Stimulated activated CD8-positive, alpha-beta memory T cell treated with anti-CD3 and anti-CD28 coated beads, Interleukin-4, amount 100 ng/mL, for 48 hours (primary cell): ENCODE measurements around the gene CZIB.

Experiments used
- DNase-seq: peaks from one replicate; pipeline ENCODE4 v3.0.0-alpha.2; 2020

Gene CZIB

GRCh38 chr1:53220171-53220961 lies at the start of gene CZIB:
Gene CZIB (minus strand): TSS chr1:53220634. CDS start chr1:53220575, 59 bp downstream.
- peak; percentile 97 for DNase-seq

DNA sequence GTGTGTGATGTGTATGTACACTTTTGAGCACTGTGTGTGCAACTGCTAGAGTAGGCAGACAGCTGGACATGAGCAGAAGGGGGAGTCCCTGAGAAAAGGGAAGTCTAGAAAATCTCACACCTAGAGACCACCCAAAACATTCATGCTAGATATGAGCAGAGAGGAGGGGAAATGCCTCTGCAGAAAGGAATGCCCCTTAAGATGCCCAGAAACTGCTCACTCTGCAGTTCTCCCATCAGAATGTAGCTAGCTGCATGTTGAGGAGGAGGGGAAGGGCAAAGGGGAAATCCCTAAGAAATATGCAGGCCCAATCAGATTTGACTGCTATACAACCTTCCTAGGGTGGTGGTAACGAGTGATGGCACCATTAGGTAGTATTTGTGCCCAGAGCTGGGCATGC lies 49.7 kb upstream of the CZIB start:
- DNase-seq: no peak

- DNase-seq: no peak
These were observed 47.3 kb upstream of the CZIB start for GRCh38 chr1:53267761-53268160.

GRCh38 chr1:53266038-53266437 lies 45.6 kb upstream of the CZIB start:
- DNase-seq: no peak

DNA sequence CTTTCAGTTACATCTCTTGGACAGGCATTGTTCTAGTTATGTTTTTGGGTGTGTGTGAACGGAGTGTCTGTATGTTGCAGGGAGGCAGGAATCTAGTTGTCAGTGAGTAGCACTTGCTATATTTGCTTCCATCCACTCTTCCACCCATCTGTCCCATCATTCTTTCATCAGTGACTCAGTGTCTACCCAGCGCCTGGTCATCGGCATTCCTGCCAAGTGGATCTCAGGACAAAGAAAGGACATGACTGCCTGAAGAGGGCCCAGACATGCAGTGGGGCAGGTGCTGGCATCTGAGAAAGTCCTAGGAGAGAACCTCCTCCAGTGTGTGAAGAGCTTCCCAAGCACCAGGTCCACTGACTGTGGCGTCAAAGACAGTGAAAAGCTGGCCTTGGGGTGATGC lies 45.1 kb upstream of the CZIB start:
- DNase-seq: no peak

DNA sequence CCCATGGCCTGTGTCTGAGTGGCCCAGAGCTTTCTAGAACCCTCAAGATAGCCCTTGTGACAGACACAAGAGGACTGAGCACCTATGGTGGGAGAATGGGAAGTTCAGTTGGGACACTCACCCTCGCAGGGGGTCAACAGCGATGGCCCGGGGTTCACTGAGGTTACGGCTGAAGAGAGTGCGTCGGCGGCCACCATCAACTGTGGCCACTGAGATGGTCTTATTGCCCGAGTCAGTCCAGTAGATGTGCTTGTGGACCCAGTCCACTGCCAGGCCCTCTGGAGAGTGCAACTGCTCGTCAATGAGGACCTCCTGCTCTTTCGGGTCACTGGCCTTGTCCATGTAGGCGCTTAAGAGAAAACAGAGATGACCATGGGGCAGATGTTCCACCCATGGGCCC lies 43.6 kb upstream of the CZIB start:
- no peak for DNase-seq

GRCh38 chr1:53262000-53262399 lies 41.6 kb upstream of the CZIB start:
- DNase-seq: no peak

DNA sequence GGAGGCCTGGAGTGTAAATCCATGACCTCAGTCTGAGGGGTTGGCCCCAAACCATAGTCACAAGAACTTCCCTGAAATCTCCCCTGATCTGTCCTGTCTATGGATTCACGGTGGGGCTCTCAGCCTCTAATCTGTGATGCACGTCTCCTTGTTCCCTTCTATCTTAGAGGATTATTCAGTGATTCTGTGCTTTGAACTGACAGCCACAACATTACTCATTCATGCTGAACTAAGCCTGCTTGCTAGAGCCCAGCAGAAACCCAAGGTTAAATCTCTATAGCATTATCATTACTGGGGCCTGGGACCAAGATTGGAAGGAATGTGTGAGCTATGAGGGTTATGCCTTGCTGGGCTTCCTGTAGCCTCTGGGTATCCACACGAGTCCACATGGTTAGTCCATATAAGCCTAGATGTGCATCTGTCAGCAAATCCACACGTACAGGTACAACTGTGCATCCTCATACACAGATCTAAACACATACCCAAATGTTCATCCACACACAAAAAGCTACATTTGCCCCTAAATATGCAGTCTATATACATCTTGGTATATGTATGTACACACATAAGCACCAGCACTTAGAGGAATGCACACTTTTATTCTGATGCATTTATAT lies 40.3 kb upstream of the CZIB start:
- DNase-seq: no peak

GRCh38 chr1:53259932-53260331 lies 39.5 kb upstream of the CZIB start:
- no peak for DNase-seq

GRCh38 chr1:53258216-53258615 lies 37.8 kb upstream of the CZIB start:
- no peak for DNase-seq

- DNase-seq: no peak
These were observed 37.1 kb upstream of the CZIB start for GRCh38 chr1:53257454-53258081.

- no peak for DNase-seq
These were observed 36.3 kb upstream of the CZIB start for GRCh38 chr1:53256511-53257453.

DNA sequence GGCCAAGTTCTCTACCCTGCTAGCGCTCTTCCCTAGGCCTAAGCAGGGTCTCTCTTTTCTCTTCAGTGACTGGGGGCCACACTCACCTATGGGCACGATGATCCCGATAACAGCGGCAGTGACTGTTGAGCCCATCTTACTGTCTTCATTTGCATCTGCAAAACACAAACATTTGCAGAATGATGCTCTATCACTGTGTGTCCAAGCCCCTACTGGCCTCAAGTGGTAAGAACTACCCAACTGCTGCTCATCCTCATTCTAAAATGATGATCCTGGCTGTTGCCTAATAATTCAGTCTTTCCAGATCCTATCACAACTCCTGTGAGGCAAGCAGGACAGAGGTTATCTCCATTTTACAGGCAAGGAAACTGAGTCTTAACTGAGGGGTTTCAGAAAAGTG lies 34.6 kb upstream of the CZIB start:
- DNase-seq: no peak

DNA sequence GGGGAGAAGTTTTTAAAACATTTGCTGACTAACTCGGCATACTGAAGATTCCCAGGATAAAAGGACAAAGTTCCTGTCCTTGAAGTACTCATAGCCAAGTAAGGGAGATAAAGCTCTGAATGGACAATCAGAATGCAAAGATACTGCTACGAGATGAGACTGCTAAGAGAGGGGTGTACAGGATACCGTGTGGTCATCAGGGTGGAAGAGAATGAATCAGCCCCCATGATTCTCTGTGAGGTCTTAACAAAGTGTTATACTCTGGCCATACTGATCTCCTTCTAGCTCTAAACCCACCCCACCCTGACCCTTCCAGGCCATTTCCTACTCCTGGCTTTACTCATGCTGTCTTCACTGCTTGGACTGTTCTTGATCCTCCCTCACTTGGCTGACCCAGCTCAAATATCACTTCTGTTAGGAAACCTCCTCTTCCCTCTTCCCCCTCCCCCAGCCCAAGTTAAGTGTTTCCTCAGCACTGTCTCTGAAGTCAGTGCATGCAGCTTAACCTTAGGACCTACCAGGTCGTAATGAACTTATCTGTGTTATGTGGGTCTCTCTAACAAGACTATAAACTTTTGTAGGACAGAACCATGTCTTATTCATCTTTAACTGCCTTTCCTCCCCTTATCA lies 33.7 kb upstream of the CZIB start:
- DNase-seq: no peak

DNA sequence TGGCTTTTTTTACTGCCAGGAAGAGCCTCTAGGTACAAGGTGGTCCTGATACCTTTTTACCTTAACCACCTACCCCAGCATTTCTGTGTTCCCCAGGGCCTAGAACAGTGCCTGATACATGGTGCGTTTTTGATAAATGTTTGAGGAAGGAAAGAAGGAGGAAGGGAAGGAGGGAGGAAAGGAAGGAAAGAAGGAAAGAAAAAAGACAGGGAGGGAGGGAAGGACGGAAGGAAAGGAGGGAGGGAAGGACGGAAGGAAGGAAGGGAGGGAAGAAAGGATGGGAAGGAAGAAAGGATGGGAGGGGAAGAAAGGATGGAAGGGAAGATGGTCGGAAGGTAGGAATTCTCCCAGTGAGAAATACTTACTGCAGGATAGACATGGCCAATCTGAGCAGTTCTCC lies 29.9 kb upstream of the CZIB start:
- DNase-seq: no peak

DNA sequence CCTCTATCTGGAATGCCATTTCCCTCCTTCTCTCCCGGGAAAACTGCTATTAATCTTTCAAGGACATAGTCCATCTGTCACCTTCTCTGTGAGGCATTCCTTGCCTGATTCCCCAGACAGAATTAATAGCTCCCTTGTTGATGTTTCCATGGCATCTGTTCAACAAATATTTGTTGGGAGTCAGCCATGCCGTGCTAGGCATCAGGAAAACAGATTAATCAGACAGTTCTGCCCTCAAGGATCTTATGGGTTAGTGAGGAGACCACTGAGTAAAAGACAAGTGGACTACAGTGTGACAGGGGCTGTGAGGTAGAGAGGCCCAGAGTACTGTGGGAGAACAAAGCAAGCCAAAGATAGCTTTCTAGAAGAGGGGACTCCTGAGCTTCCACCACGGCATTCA lies 29.3 kb upstream of the CZIB start:
- DNase-seq: no peak

DNA sequence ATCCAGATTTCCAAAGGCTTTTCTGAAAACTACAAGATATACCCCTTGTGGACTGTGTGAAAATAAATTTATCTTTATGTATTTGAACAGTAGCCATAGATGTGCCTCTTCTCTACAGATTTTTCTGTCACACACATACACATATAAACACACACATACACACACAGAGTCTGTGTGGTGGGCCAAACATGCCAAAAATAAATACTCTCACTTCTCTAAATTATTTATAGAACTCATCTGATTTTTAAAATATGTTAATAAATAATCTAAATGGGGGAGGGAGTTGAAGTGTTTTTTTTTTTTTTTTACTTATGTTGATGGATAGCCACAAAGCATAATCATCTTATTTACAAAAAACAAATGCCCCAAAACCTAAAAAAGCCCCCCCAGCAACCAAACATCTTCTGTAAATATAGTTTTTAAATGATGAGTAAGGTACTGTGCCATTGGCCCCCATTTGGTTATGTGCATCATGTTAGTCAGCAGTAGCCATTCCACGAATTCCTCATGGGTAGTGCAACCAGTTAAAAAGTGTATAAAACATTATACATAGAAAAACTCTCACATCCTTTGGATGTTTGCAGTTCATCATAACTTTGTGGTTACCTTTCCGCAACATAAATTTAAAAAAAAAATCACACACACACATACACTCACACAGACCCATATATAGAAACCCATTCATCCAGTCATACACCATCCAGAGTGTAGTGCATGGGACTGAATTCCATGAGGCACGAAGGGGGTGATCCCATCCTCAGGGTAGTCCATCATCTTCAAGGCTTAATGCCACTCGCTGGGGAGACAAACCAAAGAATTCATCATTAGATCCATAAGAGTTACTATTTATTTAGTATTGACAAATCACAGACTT lies 26.1 kb upstream of the CZIB start:
- no peak for DNase-seq

- DNase-seq: no peak
These were observed 23.7 kb upstream of the CZIB start for GRCh38 chr1:53244141-53244540.

DNA sequence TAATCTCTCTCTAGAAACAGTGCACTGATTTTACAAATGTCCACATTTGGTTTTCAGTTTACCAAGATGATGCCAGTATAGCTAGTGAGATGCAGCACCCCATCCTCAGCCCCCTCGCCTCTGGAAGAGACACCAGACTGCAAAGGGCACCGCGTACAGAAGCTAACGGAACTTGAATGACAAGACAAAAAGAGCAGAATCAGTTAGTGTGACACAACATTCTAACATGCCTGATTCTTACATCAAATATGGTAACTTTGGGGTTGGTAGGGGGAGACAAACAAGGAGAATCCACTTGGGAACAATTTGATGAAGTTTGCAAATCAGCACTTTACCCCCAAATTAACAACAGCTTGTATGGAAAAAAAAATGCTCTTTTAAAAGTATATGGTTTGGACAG lies 21.9 kb upstream of the CZIB start:
- DNase-seq: no peak

GRCh38 chr1:53241828-53242227 lies 21.4 kb upstream of the CZIB start:
- no peak for DNase-seq
